ENCODE data around the gene ARL11.
"Not testable (repeated sequence)": the region's sequence is repeated elsewhere in the genome, so short reads cannot be mapped to it uniquely, and the experiment has no call there.

The ARL11 gene

DNA sequence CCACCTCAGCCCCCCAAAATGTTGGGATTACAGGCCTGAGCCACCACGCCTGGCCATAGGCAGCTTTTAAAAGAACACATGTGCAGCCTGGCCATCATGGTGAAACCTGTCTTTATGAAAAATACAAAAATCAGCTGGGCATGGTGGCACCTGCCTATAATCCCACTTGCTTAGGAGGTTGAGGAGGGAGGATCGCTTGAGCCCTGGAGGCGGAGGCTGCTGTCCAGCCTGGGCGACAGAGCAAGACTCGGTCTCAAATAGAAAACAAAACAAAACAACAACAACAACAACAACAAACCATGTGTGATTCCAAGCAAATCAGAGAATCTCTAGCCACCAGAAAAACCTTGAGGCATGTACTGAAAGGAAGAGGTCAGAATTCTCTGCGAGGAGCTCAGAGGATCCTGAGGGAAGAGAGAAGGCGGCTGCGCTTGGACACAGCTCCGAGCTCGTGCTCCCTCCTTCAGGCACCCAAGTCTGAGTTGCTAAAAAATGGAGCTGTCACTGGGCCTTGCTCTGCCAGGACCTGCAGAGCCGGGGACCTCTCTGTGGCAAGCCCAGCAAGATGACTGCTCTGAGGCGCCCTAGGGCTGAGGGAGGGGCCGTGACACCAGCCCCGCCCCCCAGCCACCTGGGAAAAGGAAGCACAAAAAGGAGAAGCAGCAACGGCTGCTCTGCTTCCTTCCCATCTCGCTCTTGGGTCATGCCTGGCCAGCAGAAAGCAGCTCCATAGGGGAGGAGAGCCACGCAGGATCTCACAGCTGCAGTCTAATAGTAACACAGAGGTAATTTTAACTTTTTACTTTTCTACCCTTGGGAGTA, at the start of gene ARL11:
Gene ARL11, plus strand, starts transcription at position 677 of the 822 bp plus-strand sequence. CDS start 1,941 bp downstream, outside the sequence.
- DNase-seq (ENCODE audit: low spot score), result peak; percentile 46

DNA sequence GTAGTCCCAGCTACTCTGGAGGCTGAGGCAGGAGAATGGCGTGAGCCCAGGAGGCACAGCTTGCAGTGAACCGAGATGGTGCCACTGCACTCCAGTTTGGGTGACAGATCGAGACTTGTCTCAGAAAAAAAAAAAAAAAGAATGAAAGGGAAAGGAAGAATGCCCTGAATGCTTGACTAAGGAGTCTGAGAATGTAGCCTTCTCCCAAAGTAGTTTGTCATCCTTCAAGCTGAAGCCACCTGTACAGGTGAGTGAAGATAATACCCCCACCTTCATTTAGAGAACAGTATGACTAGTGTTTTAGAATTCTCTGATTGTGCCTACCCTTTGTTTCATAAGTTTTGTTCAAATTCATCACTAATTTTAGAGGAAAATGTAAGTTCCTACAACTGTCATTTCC, 48.8 kb upstream of the ARL11 start:
- no peak for DNase-seq (ENCODE audit: low spot score)

DNA sequence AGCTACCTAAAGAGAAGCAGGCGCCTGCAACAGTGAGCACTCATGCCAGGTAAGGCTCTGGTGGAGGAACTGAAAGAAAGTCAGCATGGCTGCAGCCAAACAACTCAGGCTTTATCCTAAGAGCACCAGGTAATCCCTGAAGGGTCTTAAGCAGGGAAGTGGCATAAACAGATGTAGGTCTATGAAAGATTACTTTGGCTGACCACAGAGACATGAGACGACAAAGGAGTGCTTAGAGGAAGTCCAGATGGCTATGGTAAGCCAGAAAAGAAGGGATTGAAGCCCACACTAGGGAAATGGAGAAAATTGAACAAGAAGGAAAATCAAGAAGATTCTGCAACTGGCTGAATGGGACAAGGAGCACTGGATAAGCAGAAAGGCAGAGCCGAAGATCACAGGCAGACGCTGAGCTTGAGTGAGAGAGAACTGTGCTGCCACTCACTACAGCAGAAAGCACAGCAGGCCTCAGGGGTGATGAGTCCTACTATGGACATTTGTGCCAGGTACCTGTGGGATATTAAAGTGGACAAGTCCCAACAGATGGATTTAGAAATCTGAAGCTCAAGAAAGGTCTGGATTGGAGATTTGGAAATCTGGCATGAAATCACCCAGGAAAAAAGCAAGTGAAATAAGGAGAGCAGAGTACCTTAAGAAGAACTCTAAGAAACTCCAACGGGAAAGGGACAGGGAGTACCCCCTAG, 47.2 kb upstream of the ARL11 start:
- DNase-seq (ENCODE audit: low spot score), result no peak

DNA sequence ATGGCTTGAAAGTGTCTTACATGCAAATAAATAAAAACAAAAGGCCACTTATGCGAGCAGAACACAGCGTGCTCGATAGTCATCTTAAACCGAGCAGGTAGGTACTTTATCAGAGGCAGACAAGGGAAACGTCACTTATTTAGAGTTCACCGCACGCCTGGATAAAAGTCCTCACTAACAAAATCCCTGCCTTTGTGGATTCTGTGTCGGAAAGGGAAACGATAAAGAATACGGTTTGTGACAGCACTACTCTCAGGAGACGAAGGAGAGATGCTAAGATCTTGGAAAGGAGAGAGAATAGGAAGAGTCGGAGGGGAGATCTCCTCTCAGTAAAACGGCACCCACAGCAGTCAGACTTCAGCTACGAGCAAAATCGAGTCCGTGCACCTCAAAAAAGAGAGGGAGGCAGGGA, 43.5 kb upstream of the ARL11 start:
- DNase-seq (ENCODE audit: low spot score), result peak; percentile 10

DNA sequence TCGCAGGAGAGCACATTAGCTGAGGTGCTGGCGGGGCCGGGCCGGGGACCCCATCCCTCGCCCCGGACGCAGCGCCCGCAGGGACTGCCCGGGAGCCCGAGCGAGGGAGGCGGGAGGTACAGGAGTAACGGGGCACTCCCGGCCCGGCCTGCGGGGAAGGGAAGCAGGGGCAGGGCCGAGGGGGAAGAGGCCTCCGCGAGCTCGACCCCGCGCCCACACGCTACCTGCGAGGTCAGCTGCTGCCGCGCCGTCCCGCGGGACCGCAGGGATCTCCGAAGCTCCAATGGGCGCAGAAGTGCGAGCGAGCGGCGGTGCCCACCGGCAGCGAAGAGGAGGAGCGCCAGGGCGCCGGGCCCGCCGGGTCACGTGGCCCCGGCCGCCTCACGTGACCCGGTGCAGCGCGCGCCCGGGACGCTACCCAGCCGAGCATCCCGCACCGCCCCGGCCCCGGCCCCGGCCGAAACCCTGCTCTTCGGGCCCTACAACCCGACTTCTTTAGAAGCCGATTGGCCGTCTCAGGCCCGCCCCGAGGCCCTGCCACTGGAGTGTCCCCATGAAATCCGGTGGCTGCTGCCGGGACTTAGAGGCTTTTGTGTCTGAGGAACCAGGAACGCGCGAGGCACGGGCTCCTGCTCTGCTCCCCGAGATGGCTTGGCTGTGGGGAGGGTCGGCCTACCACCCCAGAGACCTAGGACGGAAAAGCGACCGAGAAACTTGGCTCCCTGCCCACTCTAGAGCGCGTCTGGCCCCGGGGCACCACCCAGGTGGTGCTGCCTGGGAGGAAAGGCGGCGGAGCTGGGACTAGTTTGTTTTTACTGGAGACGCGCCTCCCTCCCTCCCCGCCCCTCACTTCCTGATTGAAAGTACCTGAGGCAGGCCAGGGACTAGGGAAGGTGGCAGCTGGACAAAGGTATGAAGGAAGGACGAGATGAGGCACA, 42.8 kb upstream of the ARL11 start, which contains the start of gene RCBTB1:
Gene RCBTB1, minus strand, starts transcription at position 339 of the 938 bp plus-strand sequence. CDS start 18,279 bp downstream, outside the sequence.
- peak; percentile 60 for DNase-seq (ENCODE audit: low spot score)

DNA sequence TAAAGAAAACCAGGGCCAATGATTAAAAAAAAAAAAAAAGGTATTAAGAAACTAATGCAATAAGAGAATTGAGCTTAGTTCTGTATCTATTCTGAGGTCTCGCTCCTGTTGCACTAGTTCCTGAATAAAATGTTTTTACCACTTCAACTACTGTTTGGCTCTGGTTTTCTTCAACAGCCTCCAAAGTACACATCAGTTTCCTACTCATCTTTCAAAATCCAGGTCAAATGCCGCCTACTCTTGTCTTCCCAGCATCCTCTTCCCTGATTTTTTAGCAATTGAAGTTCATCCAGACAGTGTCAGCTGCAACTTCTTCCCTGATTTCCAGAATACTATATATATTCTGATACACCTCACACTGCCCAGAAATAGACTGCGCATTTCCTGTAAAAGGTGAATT, 41.6 kb upstream of the ARL11 start:
- DNase-seq (ENCODE audit: low spot score), result no peak

DNA sequence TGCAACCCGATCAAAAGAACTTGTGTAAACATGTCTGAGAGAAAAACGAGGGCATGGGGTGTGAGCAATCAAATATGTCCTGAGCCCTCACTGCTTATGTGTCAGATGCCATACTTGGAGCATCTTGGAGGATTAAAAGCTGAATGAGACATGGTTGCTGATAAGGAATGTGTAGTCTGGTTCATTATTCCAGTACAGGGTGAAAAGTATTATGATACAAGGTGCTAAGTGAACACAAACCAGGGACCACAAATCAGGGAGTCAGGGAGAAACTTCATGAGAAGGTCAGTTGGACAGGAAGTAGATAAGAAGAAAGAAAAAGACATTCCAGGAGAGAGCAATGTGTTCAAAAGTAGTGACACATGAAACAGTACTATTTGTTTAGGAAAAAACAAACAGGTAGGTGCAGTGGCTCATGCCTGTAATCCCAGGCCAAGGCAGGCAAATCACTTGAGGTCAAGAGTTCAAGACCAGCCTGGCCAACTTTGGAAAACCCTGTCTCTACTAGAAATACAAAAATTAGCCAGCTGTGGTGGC, 40.9 kb upstream of the ARL11 start:
- DNase-seq (ENCODE audit: low spot score), result no peak

- DNase-seq (ENCODE audit: low spot score), result not testable (repeated sequence)
Observed at GRCh38 chr13:49590714-49591113, 37.6 kb upstream of the ARL11 start.

DNA sequence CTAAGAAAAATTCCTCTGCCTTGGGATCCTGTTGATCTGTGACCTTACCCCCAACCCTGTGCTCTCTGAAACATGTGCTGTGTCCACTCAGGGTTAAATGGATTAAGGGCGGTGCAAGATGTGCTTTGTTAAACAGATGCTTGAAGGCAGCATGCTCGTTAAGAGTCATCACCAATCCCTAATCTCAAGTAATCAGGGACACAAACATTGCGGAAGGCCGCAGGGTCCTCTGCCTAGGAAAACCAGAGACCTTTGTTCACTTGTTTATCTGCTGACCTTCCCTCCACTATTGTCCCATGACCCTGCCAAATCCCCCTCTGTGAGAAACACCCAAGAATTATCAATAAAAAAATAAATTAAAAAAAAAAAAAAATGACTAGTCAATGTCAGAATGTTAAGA, 34.4 kb upstream of the ARL11 start:
- not testable (repeated sequence) for DNase-seq (ENCODE audit: low spot score)

DNA sequence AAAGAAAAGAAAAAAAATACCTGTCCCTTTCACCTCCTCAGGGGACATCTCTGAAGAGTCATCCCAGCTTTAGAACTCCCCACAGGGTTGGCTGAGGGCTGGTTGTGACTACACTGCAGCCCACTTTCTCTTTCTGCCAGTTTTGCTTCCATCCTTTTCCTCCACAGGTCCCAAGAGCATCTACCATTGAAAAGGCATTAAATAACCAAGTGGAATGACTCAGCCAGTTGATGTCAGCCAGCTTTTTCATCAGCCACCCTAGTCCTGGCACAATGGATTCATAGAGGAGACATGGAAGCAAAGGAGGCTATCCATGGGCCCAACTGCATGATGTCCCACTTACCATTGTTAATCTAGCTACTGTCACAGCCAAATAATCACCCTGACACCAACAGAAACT, 33.7 kb upstream of the ARL11 start:
- no peak for DNase-seq (ENCODE audit: low spot score)

DNA sequence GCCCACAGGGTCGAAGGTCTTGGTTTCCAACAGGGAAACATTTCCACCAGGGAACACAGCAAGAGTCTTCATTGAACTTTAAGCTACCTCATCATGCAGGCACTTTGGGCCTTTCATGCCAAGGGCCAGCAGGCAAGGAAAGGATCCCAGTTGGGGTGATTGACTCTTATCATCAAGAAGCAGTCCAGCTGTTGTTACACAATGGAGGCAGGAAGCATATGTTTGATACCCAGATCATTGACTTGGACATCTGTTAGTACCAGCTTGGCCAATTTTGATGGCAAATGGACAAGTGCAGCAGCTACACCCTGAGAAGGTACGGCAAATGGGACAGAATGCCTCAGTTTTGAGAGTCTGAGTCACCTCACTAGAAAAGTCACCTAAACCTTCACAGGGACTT, 32.1 kb upstream of the ARL11 start:
- DNase-seq (ENCODE audit: low spot score), result no peak

- DNase-seq (ENCODE audit: low spot score), result no peak
Observed at GRCh38 chr13:49597043-49597641, 31.2 kb upstream of the ARL11 start.

GRCh38 chr13:49602005-49602404, 26.3 kb upstream of the ARL11 start:
- no peak for DNase-seq (ENCODE audit: low spot score)

DNA sequence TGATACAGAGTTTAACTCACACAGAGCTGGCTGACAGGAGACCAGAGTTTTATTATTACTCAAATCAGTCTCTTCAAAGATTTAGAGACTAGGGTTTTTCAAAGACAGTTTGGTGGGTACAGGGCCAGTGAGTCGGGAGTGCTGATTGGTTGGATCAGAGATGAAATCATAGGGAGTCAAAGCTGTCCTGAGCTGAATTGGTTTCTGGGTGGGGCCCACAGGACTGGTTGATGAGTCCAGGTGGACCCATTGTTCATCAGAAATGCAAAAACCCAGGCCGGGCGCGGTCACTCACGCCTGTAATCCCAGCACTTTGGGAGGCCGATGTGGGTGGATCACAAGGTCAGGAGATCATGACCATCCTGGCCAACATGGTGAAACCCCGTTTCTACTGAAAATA, 25.7 kb upstream of the ARL11 start:
- not testable (repeated sequence) for DNase-seq (ENCODE audit: low spot score)

DNA sequence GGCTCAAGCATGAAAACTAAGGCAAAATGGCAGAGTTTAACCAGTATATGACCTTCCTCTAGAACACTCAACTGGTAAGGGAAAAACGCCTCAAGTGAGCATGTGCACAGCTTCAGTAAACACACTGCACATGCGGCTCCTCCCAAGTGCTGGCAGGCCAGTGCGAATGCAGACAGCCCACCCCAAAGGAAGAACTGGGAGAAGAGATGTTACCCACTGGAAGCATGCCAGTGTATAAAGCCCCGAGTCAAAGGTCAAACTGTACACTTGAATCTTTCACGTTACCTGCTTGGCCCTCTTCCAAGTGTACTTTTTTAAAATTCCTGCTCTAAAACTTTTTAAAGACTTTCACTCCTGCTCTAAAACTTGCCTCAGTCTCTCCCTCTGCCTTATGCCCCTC, 23.7 kb upstream of the ARL11 start:
- no peak for DNase-seq (ENCODE audit: low spot score)

GRCh38 chr13:49606747-49607648, 21.3 kb upstream of the ARL11 start:
- peak; percentile 86 for DNase-seq (ENCODE audit: low spot score)

DNA sequence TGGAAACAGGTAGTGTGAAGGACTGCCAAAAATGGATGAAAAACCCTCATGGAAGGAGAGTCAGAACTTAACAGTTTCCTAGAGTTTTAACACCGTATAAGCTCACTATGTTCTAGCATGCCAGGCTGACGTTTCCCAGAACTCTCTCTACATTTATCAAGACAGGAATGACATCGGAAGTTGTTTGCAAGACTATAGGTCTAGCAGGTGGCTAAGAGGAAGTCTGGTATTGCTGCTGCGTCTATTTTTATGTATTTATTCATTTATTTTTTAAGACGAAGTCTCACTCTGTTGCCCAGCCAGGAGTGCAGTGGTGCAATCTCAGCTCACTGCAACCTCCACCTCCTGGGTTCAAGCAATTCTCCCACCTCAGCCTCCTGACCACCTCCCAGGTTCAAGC, 20.5 kb upstream of the ARL11 start:
- DNase-seq (ENCODE audit: low spot score), result no peak

DNA sequence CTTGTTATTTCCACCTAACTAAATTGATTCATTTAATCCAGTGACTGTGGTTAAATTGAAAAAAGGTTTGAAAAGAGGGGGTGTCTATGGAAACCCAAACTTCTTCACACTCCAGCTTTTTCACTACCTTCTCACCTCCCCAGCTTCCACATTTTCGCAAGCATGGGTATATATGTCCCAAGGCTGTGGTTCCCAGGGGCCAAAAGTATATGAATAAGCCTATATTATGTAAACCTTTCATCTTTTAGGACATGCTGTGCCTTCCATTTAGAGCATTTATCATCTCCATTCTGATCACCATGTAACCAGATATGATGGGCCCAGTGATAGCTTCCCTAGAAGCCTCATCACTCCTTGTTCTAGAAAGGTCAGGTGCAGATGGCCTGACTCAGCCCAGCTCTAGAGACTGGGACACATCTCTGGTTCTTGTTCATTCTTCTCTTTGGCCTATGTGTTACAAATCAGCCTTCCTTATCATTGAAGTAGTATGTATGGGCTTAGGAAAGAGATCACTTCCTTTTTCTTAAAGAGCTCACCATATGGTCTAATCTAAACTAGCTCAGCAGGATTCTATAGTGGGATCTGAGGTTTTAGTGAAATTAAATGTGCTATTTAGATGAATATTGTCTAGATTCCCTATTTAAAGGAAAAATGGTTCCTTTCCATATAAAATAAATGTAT, 19.5 kb upstream of the ARL11 start:
- DNase-seq (ENCODE audit: low spot score), result no peak

- DNase-seq (ENCODE audit: low spot score), result no peak
Observed at GRCh38 chr13:49610176-49610575, 18.1 kb upstream of the ARL11 start.

DNA sequence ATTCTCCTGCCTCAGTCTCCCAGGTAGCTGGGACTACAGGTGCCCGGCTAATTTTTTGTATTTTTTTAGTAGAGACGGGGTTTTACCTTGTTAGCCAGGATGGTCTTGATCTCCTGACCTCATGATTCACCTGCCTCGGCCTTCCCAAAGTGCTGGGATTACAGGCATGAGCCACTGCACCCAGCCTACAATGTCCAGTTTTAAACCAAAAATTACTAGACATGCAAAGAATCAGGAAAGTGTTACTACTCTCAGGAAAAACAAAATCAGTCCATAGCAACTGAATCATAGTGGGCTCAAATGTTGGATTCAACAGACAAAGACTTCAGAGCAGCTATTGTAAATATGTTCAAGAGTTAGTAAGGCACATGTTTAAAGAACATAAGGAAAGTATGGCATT, 16.3 kb upstream of the ARL11 start:
- DNase-seq (ENCODE audit: low spot score), result not testable (repeated sequence)

Measured in activated CD4-positive, alpha-beta T cell treated with anti-CD3 and anti-CD28 coated beads, Interleukin-2, Interleukin-4, amounts not matched to agents 100 ng/mL and 50 ng/mL, durations not matched to agents 16 hours and 8 hours (primary cell).